EL (cell line): ENCODE data around the gene CDH26.

Source experiments
- DNase-seq: peaks from one replicate; pipeline ENCODE4 v3.0.0-alpha.2; 2016

CDH26 gene

DNA sequence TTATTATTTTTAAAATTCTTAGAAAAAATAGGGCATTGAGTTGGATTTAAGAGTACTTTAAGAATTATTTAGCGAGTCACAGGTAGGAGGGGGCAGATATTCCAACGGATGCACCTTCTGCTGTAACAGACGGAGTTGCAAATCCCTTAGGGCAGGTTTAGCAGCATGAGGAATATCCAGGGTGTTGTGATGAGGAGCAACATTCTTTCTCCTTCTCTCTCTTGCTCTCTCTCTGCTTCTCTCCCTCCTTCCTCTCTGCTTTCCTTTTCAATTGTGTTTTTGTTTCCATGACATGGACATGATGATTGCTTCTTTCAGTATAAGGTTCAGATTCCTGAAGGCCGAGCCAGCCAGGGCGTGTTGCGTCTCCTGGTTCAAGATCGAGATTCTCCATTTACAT is 28.9 kb downstream of the CDH26 start:
- DNase-seq: no peak

DNA sequence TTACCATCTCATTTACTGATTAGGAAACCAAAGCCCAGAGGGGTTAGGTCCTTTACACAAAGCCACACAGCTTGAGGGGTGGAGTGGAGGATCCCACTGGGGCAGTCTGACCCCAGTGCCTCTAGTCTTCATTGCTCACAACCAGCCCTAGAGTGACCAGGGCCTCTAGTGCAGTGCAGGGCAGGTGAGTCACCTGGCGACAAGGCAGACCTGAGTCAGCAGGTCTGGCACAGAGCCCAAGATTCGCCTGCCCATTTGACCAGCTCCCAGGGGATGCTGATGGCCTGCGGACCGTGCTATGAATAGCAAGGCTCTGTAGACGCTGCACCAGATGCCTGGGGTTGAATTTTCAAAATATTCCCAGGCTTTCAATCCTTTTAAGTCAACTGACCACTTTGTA is 29.9 kb downstream of the CDH26 start:
- DNase-seq: peak; percentile 9

DNA sequence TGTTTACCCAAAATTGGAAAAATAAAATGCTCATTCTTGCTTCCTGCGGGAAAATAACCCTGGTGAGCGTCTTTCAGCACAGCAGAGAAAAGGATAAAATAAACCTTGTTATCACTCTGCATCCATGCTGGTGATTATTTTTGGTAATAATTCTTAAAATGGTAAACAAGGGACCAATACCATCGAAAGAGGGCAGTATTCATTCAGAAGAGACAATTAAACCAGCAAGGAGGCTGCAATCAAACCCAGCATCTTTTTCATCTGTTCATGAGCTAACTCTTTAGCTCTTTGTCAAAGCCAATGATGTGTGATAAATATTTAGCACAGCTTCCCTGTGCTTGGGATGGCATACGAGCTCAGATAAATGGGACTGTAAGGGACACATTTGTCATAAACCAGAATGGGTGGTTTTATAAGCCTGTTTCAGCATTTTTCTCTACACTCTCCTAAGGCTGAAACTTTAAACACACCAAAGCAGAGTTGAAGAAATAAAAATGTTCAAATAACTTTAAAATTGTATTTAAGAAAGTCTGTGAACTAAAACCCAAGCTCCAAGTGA is 34.4 kb downstream of the CDH26 start:
- no peak for DNase-seq

DNA sequence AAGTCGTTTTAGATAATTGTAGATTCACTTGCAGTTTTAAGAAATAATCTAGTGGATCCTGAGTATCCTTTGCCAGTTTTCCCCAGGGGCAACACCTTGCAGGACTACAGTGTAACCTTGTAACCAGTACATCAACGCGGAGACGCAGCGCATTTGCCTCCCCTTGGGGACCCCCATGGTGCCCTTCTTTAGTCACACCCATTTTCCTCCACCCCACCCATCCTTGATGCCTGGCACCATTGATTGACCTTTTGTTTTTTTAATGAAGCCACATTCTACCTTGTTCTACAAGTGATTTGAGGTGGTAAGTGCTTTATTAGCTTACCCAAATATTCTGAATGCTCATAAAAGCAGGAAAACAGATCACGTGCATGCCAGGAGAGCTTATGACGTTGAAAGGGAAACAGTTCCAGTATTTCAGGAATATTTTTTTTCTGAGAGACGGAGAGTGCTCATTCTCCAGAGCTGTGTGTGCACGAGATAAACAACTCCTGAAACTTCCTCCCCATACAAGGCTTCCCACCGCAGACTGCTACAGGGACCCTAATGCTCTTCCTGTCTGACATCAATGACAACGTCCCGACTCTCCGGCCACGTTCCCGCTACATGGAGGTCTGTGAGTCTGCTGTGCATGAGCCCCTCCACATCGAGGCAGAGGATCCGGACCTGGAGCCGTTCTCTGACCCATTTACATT is 35.7 kb downstream of the CDH26 start:
- no peak for DNase-seq

DNA sequence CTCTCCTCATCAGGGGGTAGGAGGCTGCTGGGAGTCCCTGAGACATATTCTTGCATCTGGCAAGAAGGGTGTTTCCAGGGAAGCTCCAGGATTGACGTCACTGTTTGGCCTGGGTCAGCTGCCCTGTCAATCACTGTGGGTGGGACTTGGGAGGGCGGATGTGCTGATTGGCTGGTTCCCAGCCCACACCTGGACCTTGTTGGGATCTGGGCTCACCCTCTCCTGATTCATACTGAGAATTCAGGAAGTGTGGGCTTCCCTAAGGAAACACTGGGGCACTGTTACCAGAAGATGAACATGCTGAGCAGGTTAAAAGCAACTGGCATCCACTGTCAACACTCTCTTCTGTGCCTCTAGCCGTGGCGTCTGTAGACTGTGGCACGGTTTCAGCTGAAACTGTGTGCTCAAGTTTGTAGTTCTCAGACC is 36.5 kb downstream of the CDH26 start:
- DNase-seq: peak; percentile 23

DNA sequence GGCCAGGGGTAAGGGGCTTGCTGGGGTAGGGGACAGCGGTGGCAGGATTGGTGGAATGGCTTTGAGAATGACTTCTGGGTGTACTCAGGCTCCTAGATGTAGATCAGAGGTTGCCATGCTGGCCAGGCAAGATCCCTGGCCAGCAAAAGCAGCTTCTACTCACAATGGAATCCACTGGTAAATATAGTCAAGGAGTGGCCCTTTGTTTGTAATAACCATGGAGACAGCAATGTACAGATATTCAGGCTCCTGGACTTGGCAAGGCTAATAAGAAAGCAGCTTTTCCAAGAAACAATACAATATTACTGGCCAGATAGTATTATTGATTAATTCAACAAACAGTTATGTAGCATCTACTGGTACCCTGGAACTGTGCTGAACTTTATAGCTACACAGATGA is 37.9 kb downstream of the CDH26 start:
- no peak for DNase-seq

DNA sequence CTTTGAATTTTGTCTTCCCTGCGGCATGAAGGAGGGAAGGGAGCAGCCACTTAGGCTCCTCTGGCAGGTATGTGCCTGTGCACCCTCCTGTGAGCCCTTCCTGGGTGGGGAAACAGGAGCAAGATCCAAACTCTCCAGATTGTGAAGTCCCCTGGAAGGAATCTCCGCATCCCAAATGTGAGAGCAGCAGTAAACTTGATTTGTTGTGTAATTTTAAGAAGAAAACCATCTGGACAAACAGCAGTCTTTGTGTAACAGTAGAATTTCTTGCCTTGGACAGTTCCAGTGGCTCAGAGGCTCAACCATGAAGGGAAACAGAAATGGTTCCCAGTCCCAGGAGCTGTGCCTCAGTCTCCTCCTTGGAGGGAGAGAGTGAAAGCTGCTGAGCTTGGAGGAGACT is 39.7 kb downstream of the CDH26 start:
- DNase-seq: no peak

DNA sequence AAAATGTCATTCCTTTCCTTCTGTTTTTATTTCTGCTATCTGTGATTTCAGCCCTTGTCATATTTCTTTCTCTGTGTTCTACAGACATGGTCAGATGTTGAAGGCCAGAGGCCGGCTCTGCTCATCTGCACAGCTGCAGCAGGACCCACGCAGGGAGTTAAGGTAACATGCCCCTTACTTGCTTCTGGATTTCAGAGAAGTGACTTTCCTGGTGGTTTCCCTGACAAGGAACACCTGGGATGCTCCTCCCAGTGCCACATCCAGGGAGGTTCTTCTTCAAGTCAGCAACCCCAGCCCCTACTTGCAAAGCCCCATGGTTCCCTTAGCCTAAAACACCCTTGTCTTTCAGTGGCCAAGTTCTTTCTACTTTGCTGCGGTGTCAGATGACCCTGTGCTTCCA is 41.3 kb downstream of the CDH26 start:
- no peak for DNase-seq

DNA sequence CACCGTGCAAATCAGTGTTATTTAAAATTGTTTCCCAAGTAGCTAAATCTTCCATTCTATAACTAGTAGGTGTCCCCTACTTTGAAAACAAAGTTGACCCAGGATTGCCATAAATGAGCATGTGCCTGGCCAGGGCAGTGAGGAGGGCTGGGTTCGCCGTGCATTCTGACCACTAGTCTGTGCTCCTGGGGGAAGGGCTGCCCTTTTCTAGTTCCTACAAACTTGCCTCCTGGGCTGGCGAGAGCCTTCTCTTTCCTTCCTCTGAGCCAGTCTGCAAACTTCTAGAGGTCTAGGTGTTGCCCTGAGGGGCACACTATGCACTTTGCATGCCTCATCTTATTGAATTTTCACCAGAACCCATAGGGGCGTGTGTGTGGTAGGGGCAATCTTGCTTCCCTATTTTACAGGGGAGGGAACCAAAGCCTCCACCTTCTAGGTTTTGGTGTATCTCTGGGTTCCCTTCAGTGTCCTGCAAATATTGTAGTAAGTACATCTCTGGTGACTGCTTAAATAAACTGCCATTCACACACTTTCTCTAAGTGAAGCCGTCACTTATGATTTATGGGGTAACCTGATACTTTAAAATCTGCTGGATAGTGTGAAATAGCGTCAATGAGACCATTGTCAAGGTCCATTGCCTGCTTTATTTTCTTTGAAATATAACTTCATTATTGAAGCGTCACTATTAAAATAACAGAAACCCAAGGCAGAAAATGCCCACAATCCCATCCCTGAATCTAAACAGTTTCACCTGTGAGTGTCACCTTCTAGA is 42.2 kb downstream of the CDH26 start:
- no peak for DNase-seq

DNA sequence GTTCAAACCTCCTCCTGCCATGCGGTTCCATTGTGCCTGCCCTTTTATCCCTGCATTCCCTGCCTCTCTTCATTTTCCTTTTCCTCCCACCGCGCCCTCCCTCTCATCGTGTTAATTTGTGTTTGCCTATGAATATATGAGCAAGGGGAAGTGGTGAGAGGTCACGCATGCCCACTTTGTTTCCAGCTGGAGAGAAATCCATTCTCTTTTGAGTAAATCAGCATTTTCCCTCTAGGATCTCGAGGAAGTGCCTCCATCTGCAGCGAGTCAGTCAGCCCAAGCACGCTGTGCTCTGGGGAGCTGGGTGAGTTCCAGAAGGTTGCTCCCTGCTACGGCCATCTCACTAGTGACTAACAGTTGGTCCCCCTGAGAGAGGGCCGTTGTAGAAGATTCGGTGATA is 42.9 kb downstream of the CDH26 start:
- peak; percentile 13 for DNase-seq

DNA sequence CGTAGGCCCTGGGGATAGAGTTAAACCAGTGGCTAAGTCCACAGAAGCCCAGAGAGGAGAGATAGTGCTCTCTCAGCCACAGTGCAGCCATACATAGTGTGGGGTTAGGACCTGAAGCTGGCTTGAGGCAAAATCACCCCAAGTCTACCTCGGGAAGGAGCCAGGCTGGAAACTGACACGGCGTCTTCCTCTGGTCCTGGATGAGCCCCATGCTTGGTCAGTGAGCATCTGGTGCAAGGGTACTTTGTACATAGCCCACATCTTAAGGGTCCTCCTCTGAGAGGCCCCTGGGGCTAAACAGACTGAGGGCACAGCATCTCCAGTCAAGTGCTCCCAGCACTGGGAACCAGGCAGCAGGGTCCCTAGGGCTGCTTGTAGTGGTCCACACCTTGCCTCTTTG is 45.6 kb downstream of the CDH26 start:
- no peak for DNase-seq

DNA sequence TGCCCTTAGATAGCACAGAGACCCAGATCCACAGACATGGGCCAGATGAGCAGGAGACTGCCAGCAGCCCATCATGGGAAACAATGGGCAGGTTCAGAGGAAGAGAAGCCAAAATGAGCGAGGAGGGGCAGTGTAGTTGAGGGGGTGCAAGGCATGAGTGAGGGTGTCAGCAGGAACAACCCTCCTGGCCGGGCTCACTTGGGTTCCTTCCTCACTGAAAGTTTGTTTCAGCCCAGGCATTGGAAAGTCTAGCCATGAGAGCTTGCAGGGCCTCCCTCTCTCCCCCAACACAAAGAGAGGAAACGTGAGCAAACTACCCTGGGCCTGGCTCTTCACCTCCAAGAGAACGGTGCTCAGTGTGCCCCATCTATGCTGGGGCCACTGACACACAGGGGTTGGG is 48.0 kb downstream of the CDH26 start:
- DNase-seq: no peak

DNA sequence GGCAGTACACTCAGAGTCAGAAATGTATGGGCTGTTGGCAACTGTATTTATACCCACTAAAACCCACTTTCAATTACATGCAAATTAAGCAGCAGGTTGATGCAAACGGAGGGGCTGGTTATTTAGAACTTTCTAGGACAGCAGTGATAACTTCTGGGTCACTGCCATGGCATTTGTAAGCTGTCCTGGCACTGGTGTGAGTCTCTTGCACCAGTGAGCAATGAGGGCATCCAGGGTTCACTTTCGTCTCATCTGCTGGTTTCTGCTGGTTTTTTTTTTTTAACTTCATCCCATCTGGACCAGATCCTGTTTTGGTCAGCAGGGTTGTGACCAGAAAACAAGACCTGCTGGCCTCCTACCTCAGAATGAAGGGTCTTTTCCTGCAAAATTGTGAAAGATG is 49.2 kb downstream of the CDH26 start:
- DNase-seq: no peak

DNA sequence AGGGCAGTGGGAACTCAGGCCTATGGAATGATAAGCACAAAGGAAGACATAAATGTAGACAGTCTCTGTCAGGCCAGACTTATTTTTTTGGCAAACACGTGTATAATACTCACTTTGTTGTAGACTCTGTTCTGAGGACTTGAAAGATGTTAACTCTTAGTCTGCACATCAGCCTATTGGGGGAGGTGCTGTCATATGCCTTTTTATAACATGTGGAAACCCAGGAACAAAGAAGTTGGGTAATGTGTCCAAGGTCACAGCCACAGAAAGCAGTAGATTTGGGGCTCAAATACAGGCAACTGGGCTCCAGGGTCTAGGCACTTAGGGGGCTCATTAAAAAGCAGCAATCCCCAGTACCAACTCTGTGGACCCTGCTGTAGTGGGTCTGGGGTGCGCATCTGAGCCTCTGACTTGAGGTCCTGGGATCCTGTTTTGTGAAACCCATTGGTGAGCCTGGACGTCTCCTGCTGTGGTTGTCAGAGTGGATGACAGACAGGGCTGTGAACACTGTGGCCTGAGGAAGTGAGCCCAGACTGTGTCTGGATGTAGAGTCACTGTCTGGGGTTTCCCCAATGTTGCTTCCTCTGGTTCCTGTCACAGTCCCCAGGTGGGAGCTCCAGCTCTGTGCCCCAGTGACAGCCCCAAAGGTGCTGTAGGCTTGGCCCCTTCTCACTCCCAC is 50.0 kb downstream of the CDH26 start:
- DNase-seq: no peak

DNA sequence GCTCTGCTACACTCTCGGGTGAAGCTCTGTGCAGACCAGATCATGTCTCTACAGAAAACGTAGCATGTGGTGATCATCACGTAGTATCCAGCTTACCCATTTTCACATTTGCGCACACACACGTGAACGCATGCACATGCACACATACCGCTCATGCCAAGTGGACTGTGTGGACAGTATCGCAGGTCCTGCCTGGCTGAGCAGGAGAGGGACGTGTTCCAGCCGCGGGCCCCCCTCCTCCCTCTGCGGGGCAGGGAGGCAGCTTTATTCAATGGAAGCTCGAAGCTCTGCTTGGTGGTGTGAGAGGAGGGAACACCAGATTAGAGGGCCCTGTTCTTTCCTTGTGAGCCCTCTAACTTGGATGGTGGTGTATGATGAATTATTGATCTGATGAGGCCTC is 51.1 kb downstream of the CDH26 start:
- no peak for DNase-seq

DNA sequence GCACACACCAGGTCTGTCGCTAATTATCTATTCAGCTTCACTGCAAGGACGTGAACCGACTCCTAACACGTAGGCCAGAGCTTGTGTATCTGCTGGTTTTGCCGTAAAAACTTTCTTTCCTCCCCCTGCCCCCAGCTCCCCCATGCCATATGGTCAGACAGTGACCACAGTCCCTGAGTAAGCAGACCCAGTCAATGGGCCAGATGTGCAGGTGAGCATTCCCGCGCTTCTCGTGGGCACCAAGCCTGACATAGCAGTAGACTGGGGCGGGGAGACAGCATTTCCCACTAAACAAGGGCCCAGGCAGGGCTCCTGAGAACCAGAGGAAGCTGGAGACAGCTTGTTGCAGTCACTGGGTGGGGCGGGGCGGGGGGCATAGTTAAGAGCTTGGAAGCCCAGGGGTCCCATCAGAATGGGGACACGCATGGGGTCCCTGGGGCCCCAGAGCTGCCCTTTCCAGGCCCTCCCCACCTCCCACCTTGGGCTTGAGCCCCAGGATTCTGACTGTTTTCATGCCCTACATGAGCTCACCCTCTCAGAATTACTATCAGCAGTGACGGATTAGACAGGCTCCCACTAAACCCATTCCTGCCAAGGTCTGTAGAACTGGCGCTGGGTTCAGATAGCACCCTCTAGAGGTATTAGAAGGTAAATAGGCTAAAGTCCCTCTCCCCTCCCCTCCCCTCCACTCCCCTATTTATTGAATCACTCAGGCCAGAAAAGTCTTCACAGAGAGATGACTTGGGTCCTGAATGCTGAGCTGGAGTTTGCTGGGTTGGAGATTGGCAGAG is 51.8 kb downstream of the CDH26 start:
- DNase-seq: no peak

DNA sequence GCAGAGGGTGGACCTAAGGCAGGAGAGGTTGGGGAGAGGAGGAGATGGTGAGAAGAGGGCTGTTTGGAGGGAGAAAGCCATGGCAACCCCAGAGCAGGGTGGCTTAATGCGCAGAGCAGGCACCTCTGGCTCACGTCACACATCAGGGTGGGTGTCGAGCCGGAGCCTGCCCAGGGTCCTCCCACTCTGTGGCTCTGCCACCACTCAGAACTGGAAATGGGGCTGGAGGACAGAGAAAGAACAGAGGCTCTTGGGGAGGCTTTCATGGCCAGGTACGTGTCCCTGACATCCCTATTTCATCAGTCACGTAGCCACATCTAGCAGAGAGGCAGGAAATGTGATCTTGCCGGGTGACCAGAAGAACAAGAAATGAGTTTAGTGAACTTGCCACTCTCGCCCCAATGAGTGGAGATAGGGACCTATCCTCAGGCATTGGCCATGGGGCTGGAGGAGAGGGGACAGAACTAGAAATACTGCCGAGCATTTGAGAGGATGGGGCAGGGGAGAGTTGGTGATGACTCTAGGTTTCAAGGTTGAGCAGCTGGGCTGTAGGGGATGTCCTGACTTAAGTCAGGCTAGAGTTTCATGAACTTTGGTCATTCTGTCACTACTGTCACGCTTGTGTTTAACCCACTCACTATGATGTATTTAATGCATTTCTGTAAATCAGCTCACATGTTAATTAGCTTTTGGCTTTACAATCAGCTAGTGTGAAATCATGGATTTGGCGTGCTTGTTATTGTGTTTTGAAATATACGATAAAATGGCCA is 52.7 kb downstream of the CDH26 start:
- DNase-seq: no peak

DNA sequence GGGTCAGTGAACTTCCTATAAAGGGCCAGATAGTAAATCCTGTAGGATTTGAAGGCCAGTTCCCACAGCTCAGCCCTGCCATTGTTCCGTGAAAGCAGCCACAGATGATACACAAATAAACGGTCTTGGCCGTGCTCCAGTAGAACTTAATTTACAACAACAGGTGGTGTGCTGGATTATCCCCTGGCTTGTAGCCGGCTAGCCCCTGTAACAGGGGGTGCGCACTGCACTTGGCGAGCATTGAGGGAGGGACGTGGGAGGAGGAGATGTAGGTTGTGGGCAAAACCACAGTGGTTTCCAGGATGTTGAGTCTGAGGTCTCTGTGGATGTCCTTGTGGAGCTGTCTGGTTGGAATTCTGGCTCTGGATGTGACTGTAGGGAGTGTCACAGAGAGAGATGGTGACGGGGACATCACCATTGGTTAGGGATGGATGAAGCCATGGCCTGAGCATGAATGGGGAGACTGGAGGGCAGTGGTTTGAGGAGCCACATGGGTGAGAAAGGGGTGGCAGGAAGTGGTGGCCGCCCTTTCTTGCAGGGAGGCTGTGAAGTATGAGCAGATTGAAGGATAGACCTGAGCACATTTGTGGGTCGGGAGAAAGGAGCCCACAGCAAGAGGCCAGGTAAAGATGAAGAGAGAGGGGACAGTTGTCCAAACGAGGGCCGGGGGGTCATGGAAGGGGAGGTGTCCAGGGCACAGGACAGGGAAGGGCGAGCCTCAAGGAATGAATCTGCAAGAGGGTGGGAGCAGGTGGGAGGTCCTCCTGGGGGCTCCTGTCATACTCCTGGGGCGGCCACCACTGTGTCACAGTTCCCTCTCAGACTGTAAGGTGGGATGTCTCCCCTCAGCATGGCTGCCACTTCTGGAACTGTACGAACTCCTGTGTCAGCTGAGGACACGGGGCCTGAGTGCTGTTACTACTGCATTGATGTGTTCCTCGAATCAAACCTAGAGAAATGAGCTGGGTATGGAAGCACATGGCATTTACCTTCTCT is 53.6 kb downstream of the CDH26 start:
- no peak for DNase-seq

DNA sequence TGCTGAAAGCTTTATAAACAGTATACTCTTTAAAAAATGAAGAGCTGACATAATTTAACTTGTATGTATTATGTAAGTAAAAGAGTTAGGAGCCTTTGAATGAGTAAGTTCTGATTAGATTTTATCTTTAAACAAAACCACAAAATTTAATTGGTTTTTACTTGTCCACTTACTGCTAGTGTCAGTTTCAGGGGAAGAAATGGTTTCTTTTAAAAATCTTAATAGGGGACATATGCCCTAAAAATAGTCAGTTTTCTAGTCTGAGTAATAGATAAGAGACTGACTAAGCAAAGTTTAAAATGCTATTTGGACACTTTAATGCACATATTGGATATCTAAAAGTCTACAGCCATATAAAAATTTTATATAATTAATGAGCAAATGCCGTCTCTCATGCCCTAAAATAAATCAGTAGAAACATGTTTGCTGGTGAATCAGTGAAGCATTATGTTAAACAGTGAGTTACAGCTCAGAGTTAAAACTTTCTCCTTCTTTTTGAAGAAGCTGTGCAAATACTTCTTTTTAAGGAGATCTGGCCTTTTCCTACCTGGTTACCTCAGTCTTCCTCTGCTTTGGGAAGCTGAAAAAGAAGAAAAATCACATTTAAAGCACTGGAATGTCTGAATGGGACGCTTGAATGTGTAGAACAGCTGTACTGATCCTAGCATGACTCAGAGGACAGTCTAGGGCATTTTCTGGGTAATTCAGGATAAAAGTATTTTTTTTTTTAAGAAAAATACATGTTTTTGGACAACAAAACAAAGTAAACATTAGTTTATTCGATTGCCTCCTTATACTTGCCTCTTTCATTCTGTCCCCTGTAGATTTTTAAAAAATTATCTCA is 55.3 kb downstream of the CDH26 start:
- no peak for DNase-seq

DNA sequence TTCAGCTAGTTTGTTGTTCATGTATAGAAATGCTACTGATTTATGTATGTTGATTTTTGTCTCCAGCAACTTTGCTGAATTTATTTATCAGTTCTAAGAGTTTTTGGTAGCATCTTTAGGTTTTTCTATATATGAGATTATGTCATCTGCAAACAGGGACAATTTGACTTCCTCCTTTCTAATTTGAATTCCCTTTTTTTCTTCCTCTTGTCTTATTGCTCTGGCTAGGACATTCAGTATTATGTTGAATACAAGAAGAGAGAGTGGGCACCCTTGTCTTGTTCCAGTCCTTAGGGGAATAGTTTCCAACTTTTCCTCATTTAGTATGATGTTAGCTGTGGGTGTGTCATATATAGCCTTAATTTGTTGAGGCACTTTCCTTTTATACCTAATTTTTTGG is 58.2 kb downstream of the CDH26 start:
- DNase-seq: no peak
